Naive thymus-derived CD4-positive, alpha-beta T cell (primary cell): ENCODE results near the gene GAS5. TPM values are rescaled to one million over a fixed set of nuclear protein-coding genes. Genes with fewer than 3 reads are reported as not detected.

ENCODE experiments used
- ATAC-seq: fragments of 150-1000 bp; cut with Tn5 transposase; 2 replicates; pipeline ENCODE4 v1.10.0; 2021; ENCODE audit warnings: mild to moderate bottlenecking, moderate library complexity
- CTCF ChIA-PET: fragments of 350-600 bp; sonication (Branson Sonifier 250); formaldehyde crosslinking; loops from one replicate; lab custom pipeline; 2021; ENCODE audit warnings: antibody characterized with exemption; lab: Charles Lee
- POLR2A ChIA-PET: fragments of 350-600 bp; sonication (Branson Sonifier 250); formaldehyde crosslinking; loops from one replicate; lab custom pipeline; 2021; ENCODE audit warnings: antibody characterized with exemption, inconsistent platforms; lab: Charles Lee
- DNase-seq, 9 donors: peaks; one replicate each; pipeline versions ENCODE4 v3.0.0 to v3.0.0-alpha.2; 2020 to 2022; ENCODE audit warnings: mixed read lengths in 1 of 9
- H3K27ac ChIP-seq: one replicate; pipeline ENCODE4 v1.7.0; 2013; ENCODE audit warnings: mild to moderate bottlenecking, low read depth, low read length, moderate library complexity
- H3K27me3 ChIP-seq, 2 donors: one replicate each; pipeline ENCODE4 v1.7.0; 2013; ENCODE audit warnings: low read length in 2 of 2, mild to moderate bottlenecking in 2 of 2, moderate library complexity in 2 of 2; ENCODE audit not compliant: control insufficient read depth in 2 of 2, insufficient read depth in 2 of 2
- H3K36me3 ChIP-seq, 3 experiments: 1 replicate in 2 of 3; 2 replicates in 1 of 3; pipeline ENCODE4 v1.7.0; 2013; ENCODE audit warnings: low read length in 3 of 3, mild to moderate bottlenecking in 3 of 3, moderate library complexity in 1 of 3; ENCODE audit not compliant: insufficient read depth in 3 of 3, control insufficient read depth in 2 of 3
- H3K4me1 ChIP-seq, 2 donors: one replicate each; pipeline ENCODE4 v1.7.0; 2013; ENCODE audit warnings: low read length in 2 of 2, mild to moderate bottlenecking in 2 of 2, moderate library complexity in 1 of 2; ENCODE audit not compliant: control insufficient read depth in 2 of 2, insufficient read depth in 2 of 2
- H3K4me3 ChIP-seq: 2 replicates; pipeline ENCODE4 v1.7.0; 2013; ENCODE audit warnings: mild to moderate bottlenecking, low read length
- H3K9me3 ChIP-seq, 3 experiments: 1 replicate in 2 of 3; 2 replicates in 1 of 3; pipeline ENCODE4 v1.7.0; 2013; ENCODE audit warnings: low read length in 3 of 3; ENCODE audit not compliant: control insufficient read depth in 2 of 3
- H3K27ac Mint-ChIP-seq, 9 donors: one replicate each; pipeline ENCODE4 v1.8.0; 2020 to 2022; ENCODE audit warnings: mixed read lengths in 9 of 9, mild to moderate bottlenecking in 8 of 9, moderate library complexity in 5 of 9, inconsistent platforms in 2 of 9
- H3K27me3 Mint-ChIP-seq, 5 donors: one replicate each; pipeline ENCODE4 v1.8.0; 2021 to 2022; ENCODE audit warnings: mixed read lengths in 5 of 5, mild to moderate bottlenecking in 1 of 5
- H3K36me3 Mint-ChIP-seq, 5 donors: one replicate each; pipeline ENCODE4 v1.8.0; 2020 to 2022; ENCODE audit warnings: mixed read lengths in 5 of 5, mild to moderate bottlenecking in 3 of 5, inconsistent platforms in 1 of 5
- H3K4me1 Mint-ChIP-seq, 7 donors: one replicate each; pipeline ENCODE4 v1.8.0; 2020 to 2022; ENCODE audit warnings: mixed read lengths in 7 of 7, mild to moderate bottlenecking in 3 of 7, inconsistent platforms in 1 of 7
- H3K4me3 Mint-ChIP-seq, 10 donors: one replicate each; pipeline ENCODE4 v1.8.0; 2020 to 2022; ENCODE audit warnings: mild to moderate bottlenecking in 10 of 10, mixed read lengths in 10 of 10, moderate library complexity in 6 of 10, inconsistent platforms in 2 of 10
- H3K9me3 Mint-ChIP-seq, 11 donors: one replicate each; pipeline ENCODE4 v1.8.0; 2020 to 2022; ENCODE audit warnings: mixed read lengths in 11 of 11, mild to moderate bottlenecking in 4 of 11, inconsistent platforms in 1 of 11, moderate library complexity in 1 of 11
- intact Hi-C, 2 donors: fragments of 100-400 bp; cut with micrococcal nuclease; formaldehyde crosslinking; loops; one replicate each; pipeline ENCODE4 v1.15.1; 2023
- polyA plus RNA-seq, 2 donors: library from polyadenylated mRNA; unstranded; fragments of 300-500 nt; fragmentation: Illumina TruSeq; gene quantifications; one replicate each; pipeline ENCODE4 v1.2.3, GENCODE V29; 2021
- total RNA-seq, 6 experiments: library from RNA in 5 of 6; stranded (reverse) in 5 of 6; gene quantifications; 1 replicate in 5 of 6; 2 replicates in 1 of 6; pipeline ENCODE4 v1.2.3 and lab custom pipeline; 2021 to 2026

The GAS5 gene
- total and polyA plus RNA-seq, 7 experiments from 2014 or later = 371 to 954 (median 676) TPM

DNA sequence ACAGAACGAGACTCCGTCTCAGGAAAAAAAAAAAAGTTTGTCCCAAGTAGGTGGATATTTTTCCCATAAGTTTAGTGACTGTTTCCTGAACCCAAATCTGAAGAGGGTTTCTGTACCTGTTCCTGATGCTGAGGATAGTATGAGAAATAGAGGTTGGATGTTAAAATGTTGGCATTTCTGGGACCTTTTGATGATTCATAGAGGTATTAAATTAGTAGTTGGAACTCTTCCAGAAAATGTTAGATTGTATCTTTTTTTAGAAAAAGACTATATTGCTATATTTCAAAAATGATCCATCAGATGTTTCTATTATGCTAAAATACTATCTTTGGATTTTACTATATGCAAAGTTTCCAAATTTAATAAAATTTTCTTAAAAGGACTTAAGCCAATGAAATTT lies 40.2 kb downstream of the GAS5 start:
- Mint-ChIP-seq H3K4me1 (peaks cover 22 to 52% (median 35%) of the 10 kb centered on the region in 7 donors), H3K27ac (no peak overlapping the region), H3K36me3 (peaks cover 0 to 13% (median 3%) of the 10 kb centered on the region in 5 donors), H3K27me3 (no peaks in the 10 kb centered on the region), H3K4me3 (no peak overlapping the region), H3K9me3 (no peaks in the 10 kb centered on the region)
- ATAC-seq = no peak
- CTCF ChIA-PET = no interaction called here
- Histone ChIP-seq H3K27me3 (no peaks in the 10 kb centered on the region), H3K27ac (no peak overlapping the region), H3K4me1 (peaks cover 10 to 14% of the 10 kb centered on the region in 2 donors), H3K36me3 (peaks cover 0 to 26% (median 0%) of the 10 kb centered on the region in 3 experiments), H3K9me3 (no peaks in the 10 kb centered on the region), H3K4me3 (no peak overlapping the region)
- POLR2A ChIA-PET = interaction anchor here (0.6 to 0.7 kb wide), 2 partner anchors 24 to 372 kb away, joined by 3 to 8 read pairs; no protein-coding TSS in a partner anchor
- no peak for DNase-seq
- intact Hi-C loops = loop anchor here in 1 of 2 donors (10.0 kb wide), 1 partner anchor 1003 kb away; no protein-coding TSS in a partner anchor

DNA sequence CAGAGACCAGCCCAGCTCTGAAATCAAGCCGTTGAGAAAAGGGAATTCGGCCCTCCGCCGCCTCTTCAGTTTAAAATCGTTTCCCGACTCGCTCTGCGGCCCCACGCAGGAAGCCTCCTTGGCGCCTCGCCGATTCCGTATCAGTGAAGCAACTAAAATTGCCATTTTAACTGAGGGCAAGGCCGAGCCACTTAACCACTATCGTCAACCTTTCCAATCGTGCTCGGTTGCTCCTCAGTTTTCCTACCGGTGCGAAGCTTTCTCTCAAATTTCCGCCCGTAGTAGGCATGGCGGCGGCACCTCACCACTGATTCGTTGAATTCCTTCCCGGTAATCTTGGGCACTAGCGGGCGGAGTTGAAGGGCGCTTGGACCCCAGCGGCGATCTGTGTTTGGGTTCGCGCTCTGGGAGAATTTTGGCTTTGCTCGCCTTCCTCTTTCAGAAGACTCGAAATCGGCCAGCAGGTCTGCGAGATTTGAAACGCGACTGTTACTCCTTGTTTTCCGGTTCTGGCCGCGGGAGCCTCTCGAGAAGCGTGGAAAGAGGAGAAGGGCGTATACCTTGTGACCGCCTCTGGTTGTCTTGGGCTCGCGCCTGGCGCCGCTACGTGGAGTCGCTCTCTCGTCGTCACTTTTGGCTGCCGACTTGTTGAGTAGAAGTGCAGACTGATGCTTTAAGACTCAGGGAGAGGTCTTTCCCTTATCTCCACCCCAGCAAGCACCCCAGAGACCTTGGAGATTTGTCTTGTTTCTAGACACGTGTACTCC lies 43.3 kb downstream of the GAS5 start, which contains the start of the genes CENPL and DARS2:
TSS of gene CENPL (minus strand) at position 569 of the 767 bp plus-strand sequence. CDS start 13,584 bp downstream, outside the sequence.
TSS of gene DARS2 (plus strand) at position 359 of the 767 bp plus-strand sequence. CDS start 557 bp downstream, outside the sequence.
- H3K36me3 ChIP-seq = peaks cover 0 to 10% (median 0%) of the 10 kb centered on the region in 3 experiments
- no peaks in the 10 kb centered on the region for H3K27me3 Mint-ChIP-seq
- H3K4me1 Mint-ChIP-seq = peaks cover 32 to 68% (median 50%) of the 10 kb centered on the region in 7 donors
- POLR2A ChIA-PET = interaction anchor here (0.6 to 2.6 kb wide), 14 partner anchors 39 to 1466 kb away, joined by 3 to 28 read pairs (median 4); partner anchors contain the start of genes GAS5, KLHL20, PRDX6 and RC3H1
- H3K9me3 ChIP-seq = no peaks in the 10 kb centered on the region
- peak within 1 kb of the TSS; percentile 80 for H3K27ac ChIP-seq
- H3K9me3 Mint-ChIP-seq = no peaks in the 10 kb centered on the region
- CTCF ChIA-PET = interaction anchor here (0.5 to 4.3 kb wide), 7 partner anchors 221 to 1081 kb away, joined by 3 to 36 read pairs (median 4); partner anchors contain the start of gene PRDX6
- H3K4me3 Mint-ChIP-seq = peak within 1 kb of the TSS; percentile 87 to 99 (median 94)
- no peaks in the 10 kb centered on the region for H3K27me3 ChIP-seq
- H3K36me3 Mint-ChIP-seq = peaks cover 0 to 17% (median 3%) of the 10 kb centered on the region in 5 donors
- peak; percentile 94 for ATAC-seq
- peak; percentile 67 to 93 (median 91) for DNase-seq
- H3K4me3 ChIP-seq = peak within 1 kb of the TSS; percentile 99
- intact Hi-C loops = loop anchor here (1.0 to 10.0 kb wide), 18 partner anchors 44 to 1292 kb away; partner anchors contain the start of genes MRPS14 (in 2 of the 2), RABGAP1L (in 2 of the 2), RC3H1 (in 2 of the 2) and ZBTB37 (in 2 of the 2)
- H3K4me1 ChIP-seq = peaks cover 10 to 14% of the 10 kb centered on the region in 2 donors
- H3K27ac Mint-ChIP-seq = peak within 1 kb of the TSS; percentile 91 to 98 (median 96)

DNA sequence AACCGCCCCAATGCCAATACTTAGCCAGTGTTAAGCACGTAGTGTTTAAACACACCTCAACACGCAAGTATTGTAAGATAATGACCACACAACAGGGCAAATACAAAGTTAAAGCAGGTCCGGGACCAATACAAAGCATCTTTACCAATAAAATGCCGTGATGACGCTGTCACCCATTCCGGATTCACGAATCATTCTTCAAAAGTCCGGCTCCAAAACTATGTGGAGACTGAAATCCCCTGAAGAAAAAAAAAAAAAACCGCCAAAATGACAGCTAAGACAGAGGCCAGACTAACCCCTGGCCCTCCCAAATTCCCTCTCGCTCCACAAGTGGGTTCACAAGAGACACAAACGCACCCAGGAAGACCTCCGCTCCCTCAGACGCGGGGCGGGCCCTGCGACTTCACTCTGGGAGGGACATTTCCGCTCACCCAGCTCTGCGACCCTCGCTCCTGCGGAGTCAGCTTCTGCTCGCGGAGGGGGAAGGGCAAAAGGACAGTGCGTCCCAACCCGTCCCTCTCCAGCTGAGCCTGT lies 43.9 kb downstream of the GAS5 start:
- intact Hi-C loops = loop anchor here (1.0 to 10.0 kb wide), 18 partner anchors 44 to 1292 kb away; partner anchors contain the start of genes MRPS14 (in 2 of the 2), RABGAP1L (in 2 of the 2), RC3H1 (in 2 of the 2) and ZBTB37 (in 2 of the 2)
- Mint-ChIP-seq H3K27ac (peak overlapping the region; percentile 91 to 98 (median 96)), H3K9me3 (no peaks in the 10 kb centered on the region), H3K27me3 (no peaks in the 10 kb centered on the region), H3K36me3 (peaks cover 0 to 16% (median under 1%) of the 10 kb centered on the region in 5 donors), H3K4me3 (peak overlapping the region; percentile 87 to 99 (median 94)), H3K4me1 (peaks cover 31 to 68% (median 49%) of the 10 kb centered on the region in 7 donors)
- ChIA-PET CTCF (interaction anchor here (0.5 to 4.3 kb wide), 6 partner anchors 221 to 1080 kb away, joined by 3 to 36 read pairs (median 4); partner anchors contain the start of gene PRDX6), POLR2A (interaction anchor here (0.6 to 2.6 kb wide), 10 partner anchors 42 to 1139 kb away, joined by 3 to 28 read pairs (median 6); partner anchors contain the start of genes GAS5, KLHL20, PRDX6 and RC3H1)
- Histone ChIP-seq H3K27me3 (no peaks in the 10 kb centered on the region), H3K36me3 (peaks cover 0 to 10% (median 0%) of the 10 kb centered on the region in 3 experiments), H3K4me1 (peaks cover 10 to 14% of the 10 kb centered on the region in 2 donors), H3K9me3 (no peaks in the 10 kb centered on the region), H3K4me3 (peak overlapping the region; percentile 99), H3K27ac (peak overlapping the region; percentile 80)
- ATAC-seq (peak; percentile 15), DNase-seq (peak in 2 of 9 donors; percentile 0 to 4)

DNA sequence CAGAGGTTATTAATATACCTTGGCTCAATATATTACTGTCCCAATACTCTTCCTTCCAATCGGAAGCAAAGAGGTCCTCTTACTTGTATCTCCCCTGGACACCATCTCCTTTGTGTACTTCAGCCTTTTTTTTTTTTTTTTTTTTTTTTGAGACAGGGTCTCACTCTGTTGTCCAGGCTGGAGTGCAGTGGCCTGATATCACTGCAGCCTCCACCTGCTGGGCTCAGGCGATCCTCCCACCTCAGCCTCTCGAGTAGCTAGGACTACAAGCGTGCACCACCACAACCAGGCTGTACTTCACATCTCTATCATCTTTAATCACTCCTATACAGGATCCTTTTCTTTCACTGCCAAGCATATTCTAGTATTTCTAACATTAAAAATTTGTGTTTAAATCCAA lies 46.1 kb downstream of the GAS5 start:
- no peaks in the 10 kb centered on the region for H3K27me3 Mint-ChIP-seq
- H3K4me1 ChIP-seq = peaks cover 10 to 14% of the 10 kb centered on the region in 2 donors
- no peak overlapping the region for H3K27ac ChIP-seq
- H3K4me1 Mint-ChIP-seq = peaks cover 31 to 58% (median 45%) of the 10 kb centered on the region in 7 donors
- H3K9me3 Mint-ChIP-seq = no peaks in the 10 kb centered on the region
- no peak overlapping the region for H3K27ac Mint-ChIP-seq
- no peaks in the 10 kb centered on the region for H3K27me3 ChIP-seq
- H3K4me3 ChIP-seq = no peak overlapping the region
- ATAC-seq (no peak), DNase-seq (no peak)
- peaks cover 0 to 10% (median 0%) of the 10 kb centered on the region in 3 experiments for H3K36me3 ChIP-seq
- CTCF ChIA-PET = no interaction called here
- intact Hi-C loops = loop anchor here in 1 of 2 donors (5.0 to 10.0 kb wide), 3 partner anchors 614 to 1059 kb away; partner anchors contain the start of gene TNFSF4
- POLR2A ChIA-PET = interaction anchor here (0.6 kb wide), 1 partner anchor 39 kb away, joined by 3 read pairs; no protein-coding TSS in a partner anchor
- H3K36me3 Mint-ChIP-seq = peaks cover 0 to 30% (median 9%) of the 10 kb centered on the region in 5 donors
- no peak overlapping the region for H3K4me3 Mint-ChIP-seq
- no peaks in the 10 kb centered on the region for H3K9me3 ChIP-seq

- peaks cover 6 to 7% of the 10 kb centered on the region in 2 donors for H3K4me1 ChIP-seq
- CTCF ChIA-PET = interaction anchor here (1.5 kb wide), 1 partner anchor 389 kb away, joined by 4 read pairs; no protein-coding TSS in a partner anchor
- POLR2A ChIA-PET = interaction anchor here (1.6 kb wide), 1 partner anchor 50 kb away, joined by 3 read pairs; the partner anchor contains the start of genes GAS5 and ZBTB37
- no peaks in the 10 kb centered on the region for H3K9me3 Mint-ChIP-seq
- ATAC-seq = no peak
- no peaks in the 10 kb centered on the region for H3K27me3 ChIP-seq
- no peak for DNase-seq
- no peaks in the 10 kb centered on the region for H3K36me3 ChIP-seq
- H3K9me3 ChIP-seq = no peaks in the 10 kb centered on the region
- H3K4me3 ChIP-seq = no peak overlapping the region
- H3K4me1 Mint-ChIP-seq = peaks cover 28 to 61% (median 45%) of the 10 kb centered on the region in 7 donors
- H3K27ac Mint-ChIP-seq = peak overlapping the region in 1 of 9 donors; percentile 21
- H3K4me3 Mint-ChIP-seq = no peak overlapping the region
- H3K27me3 Mint-ChIP-seq = no peaks in the 10 kb centered on the region
- no peak overlapping the region for H3K27ac ChIP-seq
- H3K36me3 Mint-ChIP-seq = peaks cover 0 to 52% (median 13%) of the 10 kb centered on the region in 5 donors
- intact Hi-C loops = no loop called here
Observed at GRCh38 chr1:173818459-173818858, 49.3 kb downstream of the GAS5 start.
